SH-SY5Y (cell line): ENCODE results near the gene CASP6.

Source experiments
- GATA2 ChIP-seq: IDR thresholded peaks from 2 replicates; pipeline ENCODE4 v1.6.1; 2011; ENCODE audit warnings: mild to moderate bottlenecking, low read depth, low read length
- GATA3 ChIP-seq: IDR thresholded peaks from 2 replicates; pipeline ENCODE4 v1.6.1; 2011; ENCODE audit warnings: low read depth, mild to moderate bottlenecking, low read length, moderate library complexity

GRCh38 chr4:109730619-109731545 lies 27.6 kb upstream of the CASP6 start:
- no peak for TF ChIP-seq GATA3
- TF ChIP-seq GATA2 = no peak
